Activated naive CD4-positive, alpha-beta T cell treated with anti-CD3 and anti-CD28 coated beads, Interleukin-2, amount 10 ng/mL, durations not matched to agents 7 days and 5 days (primary cell): Measurements from ENCODE around the gene AMOTL1.

Experiments used
- CTCF ChIA-PET: fragments of 350-600 bp; sonication (Branson Sonifier 250); formaldehyde crosslinking; loops from one replicate; lab custom pipeline; 2021; ENCODE audit warnings: antibody characterized with exemption; lab: Charles Lee
- DNase-seq: peaks from one replicate; pipeline ENCODE4 v3.0.0-alpha.2; 2020
- H3K27ac Mint-ChIP-seq: one replicate; pipeline ENCODE4 v1.8.0; 2021; ENCODE audit warnings: mild to moderate bottlenecking, moderate library complexity, mixed read lengths
- H3K27me3 Mint-ChIP-seq: one replicate; pipeline ENCODE4 v1.8.0; 2021; ENCODE audit warnings: mild to moderate bottlenecking, mixed read lengths
- H3K36me3 Mint-ChIP-seq: one replicate; pipeline ENCODE4 v1.8.0; 2021; ENCODE audit warnings: mixed read lengths
- H3K4me1 Mint-ChIP-seq: one replicate; pipeline ENCODE4 v1.8.0; 2021; ENCODE audit warnings: mixed read lengths
- H3K4me3 Mint-ChIP-seq: one replicate; pipeline ENCODE4 v1.8.0; 2021; ENCODE audit warnings: mild to moderate bottlenecking, moderate library complexity, mixed read lengths
- H3K9me3 Mint-ChIP-seq: one replicate; pipeline ENCODE4 v1.8.0; 2021; ENCODE audit warnings: mixed read lengths

The AMOTL1 gene

GRCh38 chr11:94877443-94878200 is 109.5 kb downstream of the AMOTL1 start:
- DNase-seq = no peak
- Mint-ChIP-seq H3K4me1 (peaks cover 12% of the 10 kb centered on the region), H3K27ac (no peak overlapping the region), H3K4me3 (no peak overlapping the region), H3K9me3 (no peaks in the 10 kb centered on the region), H3K27me3 (peaks cover 4% of the 10 kb centered on the region), H3K36me3 (peaks cover 1% of the 10 kb centered on the region)
- CTCF ChIA-PET = interaction anchor here (0.9 to 1.5 kb wide), 4 partner anchors 16 to 254 kb away, joined by 3 to 8 read pairs (median 4); no protein-coding TSS in a partner anchor

- H3K36me3 Mint-ChIP-seq = peaks cover 1% of the 10 kb centered on the region
- H3K27ac Mint-ChIP-seq = no peak overlapping the region
- no peaks in the 10 kb centered on the region for H3K9me3 Mint-ChIP-seq
- CTCF ChIA-PET = no interaction called here
- H3K4me1 Mint-ChIP-seq = peaks cover 12% of the 10 kb centered on the region
- peaks cover 4% of the 10 kb centered on the region for H3K27me3 Mint-ChIP-seq
- H3K4me3 Mint-ChIP-seq = no peak overlapping the region
- no peak for DNase-seq
Observed at GRCh38 chr11:94879006-94879405, 110.8 kb downstream of the AMOTL1 start.

- Mint-ChIP-seq H3K27ac (no peak overlapping the region), H3K4me3 (no peak overlapping the region), H3K4me1 (peaks cover 15% of the 10 kb centered on the region), H3K36me3 (peaks cover 1% of the 10 kb centered on the region), H3K9me3 (no peaks in the 10 kb centered on the region), H3K27me3 (no peaks in the 10 kb centered on the region)
- CTCF ChIA-PET = no interaction called here
- no peak for DNase-seq
Observed at GRCh38 chr11:94880216-94880615, 112.1 kb downstream of the AMOTL1 start.

GRCh38 chr11:94882931-94883330 is 114.8 kb downstream of the AMOTL1 start:
- H3K36me3 Mint-ChIP-seq = no peaks in the 10 kb centered on the region
- H3K9me3 Mint-ChIP-seq = no peaks in the 10 kb centered on the region
- CTCF ChIA-PET = no interaction called here
- no peak overlapping the region for H3K27ac Mint-ChIP-seq
- no peak for DNase-seq
- no peak overlapping the region for H3K4me3 Mint-ChIP-seq
- H3K27me3 Mint-ChIP-seq = no peaks in the 10 kb centered on the region
- peaks cover 3% of the 10 kb centered on the region for H3K4me1 Mint-ChIP-seq

GRCh38 chr11:94883878-94884277 is 115.7 kb downstream of the AMOTL1 start:
- CTCF ChIA-PET = interaction anchor here (0.6 to 2.2 kb wide), 2 partner anchors 14 to 85 kb away, joined by 3 to 9 read pairs; no protein-coding TSS in a partner anchor
- no peak for DNase-seq
- H3K4me1 Mint-ChIP-seq = peaks cover 3% of the 10 kb centered on the region
- H3K36me3 Mint-ChIP-seq = no peaks in the 10 kb centered on the region
- no peak overlapping the region for H3K4me3 Mint-ChIP-seq
- no peak overlapping the region for H3K27ac Mint-ChIP-seq
- H3K27me3 Mint-ChIP-seq = no peaks in the 10 kb centered on the region
- peaks cover 4% of the 10 kb centered on the region for H3K9me3 Mint-ChIP-seq

- CTCF ChIA-PET = interaction anchor here (2.2 kb wide), 1 partner anchor 14 kb away, joined by 9 read pairs; no protein-coding TSS in a partner anchor
- Mint-ChIP-seq H3K27ac (no peak overlapping the region), H3K4me1 (peaks cover 3% of the 10 kb centered on the region), H3K4me3 (no peak overlapping the region), H3K9me3 (peaks cover 4% of the 10 kb centered on the region), H3K36me3 (no peaks in the 10 kb centered on the region), H3K27me3 (no peaks in the 10 kb centered on the region)
- no peak for DNase-seq
Observed at GRCh38 chr11:94884376-94884775, 116.2 kb downstream of the AMOTL1 start.

- peaks cover 3% of the 10 kb centered on the region for H3K4me1 Mint-ChIP-seq
- CTCF ChIA-PET = interaction anchor here (0.9 to 2.2 kb wide), 4 partner anchors 11 to 262 kb away, joined by 3 to 9 read pairs (median 4); no protein-coding TSS in a partner anchor
- no peak overlapping the region for H3K4me3 Mint-ChIP-seq
- no peak overlapping the region for H3K27ac Mint-ChIP-seq
- peaks cover 4% of the 10 kb centered on the region for H3K9me3 Mint-ChIP-seq
- no peak for DNase-seq
- H3K36me3 Mint-ChIP-seq = no peaks in the 10 kb centered on the region
- no peaks in the 10 kb centered on the region for H3K27me3 Mint-ChIP-seq
Observed at GRCh38 chr11:94885133-94885532, 117.0 kb downstream of the AMOTL1 start.

GRCh38 chr11:94885581-94885980 is 117.4 kb downstream of the AMOTL1 start:
- no peak for DNase-seq
- Mint-ChIP-seq H3K36me3 (no peaks in the 10 kb centered on the region), H3K4me3 (no peak overlapping the region), H3K4me1 (peaks cover 3% of the 10 kb centered on the region), H3K27me3 (no peaks in the 10 kb centered on the region), H3K9me3 (peaks cover 4% of the 10 kb centered on the region), H3K27ac (no peak overlapping the region)
- CTCF ChIA-PET = interaction anchor here (0.9 to 2.2 kb wide), 5 partner anchors 11 to 262 kb away, joined by 3 to 9 read pairs (median 4); no protein-coding TSS in a partner anchor

GRCh38 chr11:94888204-94888603 is 120.0 kb downstream of the AMOTL1 start:
- no peak for DNase-seq
- no peak overlapping the region for H3K27ac Mint-ChIP-seq
- peaks cover 6% of the 10 kb centered on the region for H3K9me3 Mint-ChIP-seq
- H3K4me3 Mint-ChIP-seq = no peak overlapping the region
- CTCF ChIA-PET = no interaction called here
- no peaks in the 10 kb centered on the region for H3K36me3 Mint-ChIP-seq
- H3K4me1 Mint-ChIP-seq = peaks cover 3% of the 10 kb centered on the region
- no peaks in the 10 kb centered on the region for H3K27me3 Mint-ChIP-seq

- Mint-ChIP-seq H3K4me1 (no peaks in the 10 kb centered on the region), H3K36me3 (no peaks in the 10 kb centered on the region), H3K27me3 (peaks cover 11% of the 10 kb centered on the region), H3K4me3 (no peak overlapping the region), H3K9me3 (peaks cover 7% of the 10 kb centered on the region), H3K27ac (no peak overlapping the region)
- no peak for DNase-seq
- CTCF ChIA-PET = interaction anchor here (1.3 kb wide), 2 partner anchors 10 to 154 kb away, joined by 3 to 4 read pairs; no protein-coding TSS in a partner anchor
Observed at GRCh38 chr11:94895451-94895850, 127.3 kb downstream of the AMOTL1 start.

- Mint-ChIP-seq H3K36me3 (no peaks in the 10 kb centered on the region), H3K9me3 (peaks cover 7% of the 10 kb centered on the region), H3K4me1 (no peaks in the 10 kb centered on the region), H3K27ac (no peak overlapping the region), H3K4me3 (no peak overlapping the region), H3K27me3 (peaks cover 11% of the 10 kb centered on the region)
- DNase-seq = no peak
- CTCF ChIA-PET = interaction anchor here (1.3 to 3.4 kb wide), 3 partner anchors 10 to 273 kb away, joined by 3 to 40 read pairs (median 4); no protein-coding TSS in a partner anchor
Observed at GRCh38 chr11:94895971-94896370, 127.8 kb downstream of the AMOTL1 start.

GRCh38 chr11:94897330-94897768 is 129.2 kb downstream of the AMOTL1 start:
- Mint-ChIP-seq H3K9me3 (peaks cover 7% of the 10 kb centered on the region), H3K27me3 (peaks cover 11% of the 10 kb centered on the region), H3K27ac (no peak overlapping the region), H3K36me3 (no peaks in the 10 kb centered on the region), H3K4me1 (no peaks in the 10 kb centered on the region), H3K4me3 (no peak overlapping the region)
- DNase-seq = peak; percentile 57
- CTCF ChIA-PET = interaction anchor here (0.7 to 3.4 kb wide), 18 partner anchors 12 to 372 kb away, joined by 3 to 40 read pairs (median 3); no protein-coding TSS in a partner anchor

GRCh38 chr11:94907226-94907625 is 139.1 kb downstream of the AMOTL1 start:
- Mint-ChIP-seq H3K4me3 (no peak overlapping the region), H3K9me3 (no peaks in the 10 kb centered on the region), H3K36me3 (no peaks in the 10 kb centered on the region), H3K27me3 (no peaks in the 10 kb centered on the region), H3K4me1 (no peaks in the 10 kb centered on the region), H3K27ac (no peak overlapping the region)
- no peak for DNase-seq
- CTCF ChIA-PET = interaction anchor here (1.2 kb wide), 1 partner anchor 13 kb away, joined by 3 read pairs; no protein-coding TSS in a partner anchor

GRCh38 chr11:94909371-94909820 is 141.2 kb downstream of the AMOTL1 start:
- no peak for DNase-seq
- H3K27me3 Mint-ChIP-seq = peaks cover 5% of the 10 kb centered on the region
- CTCF ChIA-PET = no interaction called here
- no peak overlapping the region for H3K27ac Mint-ChIP-seq
- no peak overlapping the region for H3K4me3 Mint-ChIP-seq
- H3K4me1 Mint-ChIP-seq = no peaks in the 10 kb centered on the region
- no peaks in the 10 kb centered on the region for H3K36me3 Mint-ChIP-seq
- H3K9me3 Mint-ChIP-seq = no peaks in the 10 kb centered on the region
